Superior temporal gyrus (tissue), 1 donor: ENCODE measurements around the gene P4HTM.
"Not testable (repeated sequence)": the region's sequence is repeated elsewhere in the genome, so short reads cannot be mapped to it uniquely, and the experiment has no call there.

ENCODE experiments used
- DNase-seq: peaks from one replicate; pipeline ENCODE4 v3.0.0-alpha.2; 2016; ENCODE audit errors: extremely low spot score

P4HTM gene

GRCh38 chr3:49008627-49009026, 18.6 kb downstream of the P4HTM start:
- DNase-seq = not testable (repeated sequence)

- no peak for DNase-seq
Measured at GRCh38 chr3:49009396-49009795, 19.4 kb downstream of the P4HTM start.

- no peak for DNase-seq
Measured at GRCh38 chr3:49012441-49013017, 22.5 kb downstream of the P4HTM start.

GRCh38 chr3:49013113-49013737, 23.2 kb downstream of the P4HTM start:
- no peak for DNase-seq

GRCh38 chr3:49013738-49014660, 24.0 kb downstream of the P4HTM start:
- no peak for DNase-seq

- DNase-seq = no peak
Measured at GRCh38 chr3:49015072-49015471, 25.0 kb downstream of the P4HTM start.

- DNase-seq = no peak
Measured at GRCh38 chr3:49015765-49016164, 25.7 kb downstream of the P4HTM start.

- DNase-seq = no peak
Measured at GRCh38 chr3:49016414-49017228, 26.6 kb downstream of the P4HTM start.

- no peak for DNase-seq
Measured at GRCh38 chr3:49017229-49017970, 27.4 kb downstream of the P4HTM start.

- DNase-seq = peak; percentile 82
Measured at GRCh38 chr3:49017971-49018706, 28.1 kb downstream of the P4HTM start, which contains the start of gene DALRD3. TSS of gene DALRD3 (minus strand) at chr3:49018580. CDS start at chr3:49018564, 16 bp downstream.

- DNase-seq = no peak
Measured at GRCh38 chr3:49018707-49019006, 28.6 kb downstream of the P4HTM start.

GRCh38 chr3:49019941-49020329, 29.9 kb downstream of the P4HTM start:
- DNase-seq = no peak

GRCh38 chr3:49020330-49021212, 30.5 kb downstream of the P4HTM start:
- DNase-seq = no peak

GRCh38 chr3:49021213-49021812, 31.3 kb downstream of the P4HTM start:
- peak; percentile 98 for DNase-seq

- DNase-seq = peak; percentile 89
Measured at GRCh38 chr3:49021813-49022687, 32.0 kb downstream of the P4HTM start, which contains the start of gene NDUFAF3. TSS of gene NDUFAF3 (plus strand) at chr3:49022121. CDS start at chr3:49022145, 24 bp downstream.

- no peak for DNase-seq
Measured at GRCh38 chr3:49022688-49023171, 32.7 kb downstream of the P4HTM start.

GRCh38 chr3:49023775-49024174, 33.7 kb downstream of the P4HTM start:
- DNase-seq = no peak

GRCh38 chr3:49024449-49024848, 34.4 kb downstream of the P4HTM start:
- DNase-seq = no peak
